ENCODE results near the gene CDH13.

DNA sequence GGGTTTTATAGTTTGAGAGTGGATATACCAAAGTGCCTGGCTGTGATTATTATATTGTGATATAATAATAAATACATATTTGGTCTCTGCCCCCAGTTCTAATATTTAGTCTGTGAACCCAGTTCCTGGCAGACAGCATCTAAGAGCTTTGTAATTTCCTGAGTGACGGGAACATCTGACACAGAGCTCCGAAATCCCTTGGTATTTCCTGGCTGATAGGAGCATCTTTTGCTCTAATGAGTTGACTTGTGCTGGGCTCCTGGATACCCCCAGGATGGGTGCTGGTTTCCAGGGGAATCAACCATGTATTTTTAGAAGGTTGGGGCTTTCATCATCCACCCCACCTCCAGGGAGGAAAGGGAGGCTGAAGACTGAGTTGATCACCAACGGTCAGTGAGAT lies 187.3 kb downstream of the CDH13 start:
- TF ChIP-seq, protein P1, sequence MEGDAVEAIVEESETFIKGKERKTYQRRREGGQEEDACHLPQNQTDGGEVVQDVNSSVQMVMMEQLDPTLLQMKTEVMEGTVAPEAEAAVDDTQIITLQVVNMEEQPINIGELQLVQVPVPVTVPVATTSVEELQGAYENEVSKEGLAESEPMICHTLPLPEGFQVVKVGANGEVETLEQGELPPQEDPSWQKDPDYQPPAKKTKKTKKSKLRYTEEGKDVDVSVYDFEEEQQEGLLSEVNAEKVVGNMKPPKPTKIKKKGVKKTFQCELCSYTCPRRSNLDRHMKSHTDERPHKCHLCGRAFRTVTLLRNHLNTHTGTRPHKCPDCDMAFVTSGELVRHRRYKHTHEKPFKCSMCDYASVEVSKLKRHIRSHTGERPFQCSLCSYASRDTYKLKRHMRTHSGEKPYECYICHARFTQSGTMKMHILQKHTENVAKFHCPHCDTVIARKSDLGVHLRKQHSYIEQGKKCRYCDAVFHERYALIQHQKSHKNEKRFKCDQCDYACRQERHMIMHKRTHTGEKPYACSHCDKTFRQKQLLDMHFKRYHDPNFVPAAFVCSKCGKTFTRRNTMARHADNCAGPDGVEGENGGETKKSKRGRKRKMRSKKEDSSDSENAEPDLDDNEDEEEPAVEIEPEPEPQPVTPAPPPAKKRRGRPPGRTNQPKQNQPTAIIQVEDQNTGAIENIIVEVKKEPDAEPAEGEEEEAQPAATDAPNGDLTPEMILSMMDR (IDR thresholded peaks at IDR 0.05), result no peak
- TF ChIP-seq POLR2A (IDR thresholded peaks at IDR 0.05), result no peak

Measured in Peyer's patch (tissue), 4 donors.